GM12878 (cell line): ENCODE results near the gene FMNL2. TPM values are rescaled to one million over a fixed set of nuclear protein-coding genes. Genes with fewer than 3 reads are reported as not detected.

Experiments used
- ATAC-seq: fragments of 200-7000 bp; cut with Tn5 transposase; 3 replicates; pipeline ENCODE4 v1.9.1; 2020; ENCODE audit warnings: mild to moderate bottlenecking, moderate library complexity
- BruUV-seq: library from RNA; stranded (reverse); fragments of 400-500 nt; replicated peaks from 2 replicates; lab custom pipeline; 2021; lab: Mats Ljungman, UMichigan
- CTCF ChIA-PET: fragments of 300-600 bp; sonication (Branson Sonifier 250); formaldehyde crosslinking; extraction: SDS; loops from one replicate; lab custom pipeline; 2021; ENCODE audit warnings: inconsistent platforms; lab: Yijun Ruan, JAX
- POLR2A ChIA-PET: fragments of 350-600 bp; formaldehyde crosslinking; extraction: SDS; loops from one replicate; lab custom pipeline; 2021; ENCODE audit warnings: inconsistent platforms; lab: Charles Lee
- RAD21 ChIA-PET: fragments of 300-600 bp; sonication (Branson Sonifier 250); formaldehyde crosslinking; loops from one replicate; lab custom pipeline; 2023; ENCODE audit warnings: antibody characterized with exemption; ENCODE audit not compliant: unreplicated experiment; lab: Charles Lee
- SMC1A ChIA-PET: fragments of 300-600 bp; sonication (Branson Sonifier 250); formaldehyde crosslinking; loops from one replicate; lab custom pipeline; 2023; ENCODE audit not compliant: unreplicated experiment, uncharacterized antibody; lab: Charles Lee
- DNase-seq: peaks from one replicate; pipeline ENCODE4 v3.0.0-alpha.2; 2011; ENCODE audit warnings: low read depth, low spot score
- FAIRE-seq: peaks from 3 replicates; lab custom pipeline; 2011; peaks lifted over from hg19 to GRCh38; lab: Jason Lieb, UNC
- H2AFZ ChIP-seq: 2 replicates; pipeline ENCODE4 v1.6.0; 2011; ENCODE audit warnings: low read depth, low read length, control low read depth; ENCODE audit not compliant: control insufficient read depth
- H3K27ac ChIP-seq: 2 replicates; pipeline ENCODE4 v1.5.1; 2011; ENCODE audit warnings: control low read depth; ENCODE audit not compliant: control insufficient read depth, insufficient read depth
- H3K27me3 ChIP-seq, 2 experiments: replicated peaks in 1 of 2; 2 replicates each; pipeline versions ENCODE4 v1.6.0 to v1.6.1; 2011; ENCODE audit warnings: low read length in 1 of 2; ENCODE audit not compliant: control insufficient read depth in 2 of 2, insufficient read depth in 2 of 2
- H3K36me3 ChIP-seq, 2 experiments: 2 replicates each; pipeline ENCODE4 v1.5.1; 2011; ENCODE audit warnings: low read length in 1 of 2; ENCODE audit not compliant: control insufficient read depth in 2 of 2, insufficient read depth in 2 of 2
- H3K4me1 ChIP-seq: 2 replicates; pipeline ENCODE4 v1.6.1; 2011; ENCODE audit warnings: mild to moderate bottlenecking, low read length, moderate library complexity, mixed read lengths; ENCODE audit not compliant: control insufficient read depth, insufficient read depth
- H3K4me2 ChIP-seq: 2 replicates; pipeline ENCODE4 v1.6.0; 2011; ENCODE audit warnings: control low read depth; ENCODE audit not compliant: control insufficient read depth, insufficient read depth
- H3K4me3 ChIP-seq: fragments of 200-600 bp; sonication (generic); 2 replicates; pipeline ENCODE4 v1.5.1; 2016
- H3K79me2 ChIP-seq: 2 replicates; pipeline ENCODE4 v1.6.0; 2011; ENCODE audit warnings: low read length; ENCODE audit not compliant: control insufficient read depth, insufficient read depth
- H3K9ac ChIP-seq: 2 replicates; pipeline ENCODE4 v1.8.0; 2011; ENCODE audit warnings: low read length, control low read depth, mixed read lengths; ENCODE audit not compliant: control insufficient read depth, insufficient read depth
- H3K9me3 ChIP-seq: replicated peaks from 3 replicates; pipeline ENCODE4 v1.5.1; 2011; ENCODE audit warnings: mild to moderate bottlenecking, low read length; ENCODE audit not compliant: control insufficient read depth, insufficient read depth
- H4K20me1 ChIP-seq: 2 replicates; pipeline ENCODE4 v1.6.0; 2011; ENCODE audit not compliant: control insufficient read depth, insufficient read depth
- BMI1 ChIP-seq: fragments of 450-650 bp; IDR thresholded peaks from 2 replicates; pipeline ENCODE4 v1.6.1; 2016; ENCODE audit warnings: mild to moderate bottlenecking, moderate library complexity, borderline replicate concordance
- IRF3 ChIP-seq: fragments of 450-650 bp; IDR thresholded peaks from 2 replicates; pipeline ENCODE4 v1.6.1; 2014; ENCODE audit warnings: mild to moderate bottlenecking
- JUNB ChIP-seq: IDR thresholded peaks from 2 replicates; pipeline ENCODE4 v1.6.1; 2016; ENCODE audit warnings: antibody characterized with exemption, mild to moderate bottlenecking
- JUND ChIP-seq: IDR thresholded peaks from 2 replicates; pipeline ENCODE4 v1.6.1; 2012; ENCODE audit warnings: low read depth, mild to moderate bottlenecking, low read length, improper control_type of control experiment, moderate library complexity
- TCF3 ChIP-seq: IDR thresholded peaks from 2 replicates; pipeline ENCODE4 v1.6.1; 2012; ENCODE audit warnings: low read depth, mild to moderate bottlenecking, low read length, borderline replicate concordance; ENCODE audit not compliant: insufficient read depth
- USF2 ChIP-seq: IDR thresholded peaks from 2 replicates; pipeline ENCODE4 v1.6.1; 2011; ENCODE audit warnings: low read depth, low read length, improper control_type of control experiment, borderline replicate concordance
- WRNIP1 ChIP-seq: IDR thresholded peaks from 2 replicates; pipeline ENCODE4 v1.6.1; 2011; ENCODE audit warnings: low read depth, low read length, improper control_type of control experiment, borderline replicate concordance
- WGBS: methylation state at CpG from one replicate; pipeline ENCODE4 v1.1.6; 2016; ENCODE audit warnings: low lambda C conversion rate; ENCODE audit not compliant: insufficient replicate concordance, insufficient coverage; ENCODE audit errors: missing lambda C conversion rate; 5-methylcytosine and 5-hydroxymethylcytosine counted together
- in situ Hi-C: fragments of 300-500 bp; cut with MboI; formaldehyde crosslinking; loops from 9 replicates; pipeline ENCODE4 v1.14.3; 2018; ENCODE audit warnings: mixed read lengths
- intact Hi-C: fragments of 100-400 bp; cut with micrococcal nuclease; formaldehyde crosslinking; loops from one replicate; pipeline ENCODE4 v1.14.2; 2022; ENCODE audit not compliant: unreplicated experiment
- polyA plus RNA-seq, 11 experiments: library from polyadenylated mRNA; depleted of rRNA in 4 of 11; unstranded in 6 of 11; stranded (reverse) in 5 of 11; fragments of >200 nt; fragmentation: Nextera tagmentation in 4 of 11; fragmentation: Illumina TruSeq in 1 of 11; extraction: Ambion mirVana in 4 of 11; extraction: Trizol in 1 of 11; gene quantifications; 1 replicate in 1 of 11; 2 replicates in 10 of 11; pipeline versions ENCODE4 v1.2.1 to v1.2.3, GENCODE V29; 2011 to 2016; ENCODE audit warnings: inconsistent platforms in 2 of 11, missing spikeins in 2 of 11, low read depth in 1 of 11
- total RNA-seq, 4 experiments: library from RNA; depleted of rRNA in 3 of 4; stranded (reverse); fragments of >200 nt in 3 of 4; fragmentation: Illumina TruSeq in 1 of 4; extraction: Trizol in 1 of 4; gene quantifications; 2 replicates each; pipeline versions ENCODE4 v1.2.1 to v1.2.3, GENCODE V29; 2013 to 2021

Gene FMNL2
- total and polyA plus RNA-seq, 10 of the 15 experiments (the other 5 are each of a cell fraction or from before 2014, with no cell fraction given): 0.13 to 9.9 (median 0.35) TPM

GRCh38 chr2:152454960-152455359 is 120.0 kb downstream of the FMNL2 start:
- no peak overlapping the region for H3K4me3 ChIP-seq
- no peak overlapping the region for H3K27ac ChIP-seq
- no peaks in the 10 kb centered on the region for H3K36me3 ChIP-seq
- H3K9ac ChIP-seq: no peak overlapping the region
- no peak for ATAC-seq
- DNase-seq: no peak
- intact Hi-C loops: no loop called here
- no peaks in the 10 kb centered on the region for H3K79me2 ChIP-seq
- H4K20me1 ChIP-seq: no peaks in the 10 kb centered on the region
- RAD21 ChIA-PET: interaction anchor here (1.0 to 2.0 kb wide), 2 partner anchors 9 to 12 kb away, joined by 5 to 6 read pairs; no protein-coding TSS in a partner anchor
- FAIRE-seq: no peak
- no peak overlapping the region for H3K4me2 ChIP-seq
- POLR2A ChIA-PET: no interaction called here
- no peak overlapping the region for H2AFZ ChIP-seq
- no TSS peak for BruUV-seq
- in situ Hi-C loops: no loop called here
- CTCF ChIA-PET: interaction anchor here (1.2 to 1.8 kb wide), 2 partner anchors 13 to 115 kb away, joined by 3 to 5 read pairs; no protein-coding TSS in a partner anchor
- no peaks in the 10 kb centered on the region for H3K4me1 ChIP-seq
- 9% methylated on average over 1 of the region's 1 CpG for WGBS
- H3K9me3 ChIP-seq: no peaks in the 10 kb centered on the region
- SMC1A ChIA-PET: interaction anchor here (0.9 to 1.8 kb wide), 5 partner anchors 9 to 41 kb away, joined by 3 to 6 read pairs (median 4); no protein-coding TSS in a partner anchor
- H3K27me3 ChIP-seq: no peaks in the 10 kb centered on the region
- no peak for TF ChIP-seq USF2
- TF ChIP-seq WRNIP1: no peak
- TF ChIP-seq BMI1: no peak
- TF ChIP-seq IRF3: no peak
- TF ChIP-seq JUNB: no peak
- no peak for TF ChIP-seq TCF3
- TF ChIP-seq JUND: no peak
